OCI-LY7 (cell line): Measurements from ENCODE around the gene VWA2. TPM values are rescaled to one million over a fixed set of nuclear protein-coding genes. Genes with fewer than 3 reads are reported as not detected.

Experiments used
- BruUV-seq: library from RNA; stranded (reverse); fragments of 400-500 nt; replicated peaks from 2 replicates; lab custom pipeline; 2021; lab: Mats Ljungman, UMichigan
- CTCF ChIA-PET: fragments of 300-600 bp; sonication (Branson Sonifier 250); formaldehyde crosslinking; loops from one replicate; lab custom pipeline; 2022; ENCODE audit warnings: antibody characterized with exemption; ENCODE audit not compliant: unreplicated experiment; lab: Charles Lee
- POLR2A ChIA-PET: fragments of 300-600 bp; sonication (Branson Sonifier 250); formaldehyde crosslinking; loops from one replicate; lab custom pipeline; 2022; ENCODE audit warnings: antibody characterized with exemption; lab: Charles Lee
- DNase-seq: peaks from one replicate; pipeline ENCODE4 v3.0.0-alpha.2; 2015; ENCODE audit warnings: low spot score
- H2AFZ ChIP-seq: fragments of 200-600 bp; sonication (generic), shearing (Covaris generic); 2 replicates; pipeline ENCODE4 v1.6.1; 2014; ENCODE audit warnings: mild to moderate bottlenecking, antibody characterized with exemption, low read length, moderate library complexity
- H3K27ac ChIP-seq: fragments of 200-600 bp; sonication (generic); 2 replicates; pipeline ENCODE4 v1.5.1; 2014; ENCODE audit warnings: mixed run types, low read depth, mild to moderate bottlenecking, moderate library complexity, low read length, inconsistent platforms; ENCODE audit not compliant: poor library complexity, severe bottlenecking
- H3K36me3 ChIP-seq: fragments of 200-600 bp; sonication (generic); 2 replicates; pipeline ENCODE4 v1.6.1; 2014; ENCODE audit warnings: mild to moderate bottlenecking, antibody characterized with exemption, low read length, moderate library complexity, mixed read lengths; ENCODE audit not compliant: insufficient read depth
- H3K4me1 ChIP-seq: fragments of 200-600 bp; sonication (generic); 2 replicates; pipeline ENCODE4 v1.5.1; 2014; ENCODE audit warnings: mild to moderate bottlenecking, low read length; ENCODE audit not compliant: insufficient read depth, poor library complexity, severe bottlenecking
- H3K4me2 ChIP-seq: fragments of 200-600 bp; sonication (generic); 2 replicates; pipeline ENCODE4 v1.6.1; 2014; ENCODE audit warnings: mild to moderate bottlenecking, low read length
- H3K4me3 ChIP-seq: fragments of 200-600 bp; sonication (generic); 2 replicates; pipeline ENCODE4 v1.5.1; 2014; ENCODE audit warnings: mild to moderate bottlenecking, low read depth, low read length; ENCODE audit not compliant: poor library complexity, severe bottlenecking
- H3K79me2 ChIP-seq: fragments of 200-600 bp; sonication (generic); 2 replicates; pipeline ENCODE4 v1.6.1; 2016; ENCODE audit warnings: low read depth, mild to moderate bottlenecking, low read length, moderate library complexity, mixed read lengths; ENCODE audit not compliant: insufficient read depth
- H3K9me2 ChIP-seq: fragments of 200-600 bp; sonication (generic); 2 replicates; pipeline ENCODE4 v1.6.1; 2016; ENCODE audit warnings: mild to moderate bottlenecking, low read length, mixed read lengths; ENCODE audit not compliant: insufficient read depth
- H3K9me3 ChIP-seq: fragments of 200-600 bp; sonication (generic); 2 replicates; pipeline ENCODE4 v1.6.1; 2014; ENCODE audit warnings: mild to moderate bottlenecking, mixed run types, low read length, mixed read lengths
- H4K20me1 ChIP-seq: fragments of 200-600 bp; sonication (generic); 2 replicates; pipeline ENCODE4 v1.6.1; 2014; ENCODE audit warnings: mild to moderate bottlenecking, antibody characterized with exemption, low read length, moderate library complexity, mixed read lengths; ENCODE audit not compliant: insufficient read depth
- EZH2phosphoT487 ChIP-seq: fragments of 200-600 bp; sonication (generic); IDR thresholded peaks from 2 replicates; pipeline ENCODE4 v1.6.1; 2018; ENCODE audit warnings: low read depth, borderline replicate concordance, mild to moderate bottlenecking, mixed run types, antibody characterized with exemption, low read length, moderate library complexity, mixed read lengths
- intact Hi-C: fragments of 100-400 bp; cut with micrococcal nuclease; formaldehyde crosslinking; loops from one replicate; pipeline ENCODE4 v1.10.0; 2022; ENCODE audit not compliant: unreplicated experiment
- total RNA-seq, 2 experiments: library from RNA; depleted of rRNA in 1 of 2; stranded (reverse); fragments of >200 nt in 1 of 2; shearing (Covaris generic) in 1 of 2; gene quantifications; 2 replicates each; pipeline ENCODE4 v1.2.3, GENCODE V29; 2014 to 2022
- TF ChIP-seq, protein P1 (sequence below): fragments of 200-600 bp; sonication (generic); conservative IDR thresholded peaks from 2 replicates; pipeline ENCODE4 v1.5.1; 2014; ENCODE audit warnings: mild to moderate bottlenecking, antibody characterized with exemption, low read length, moderate library complexity, mixed read lengths

VWA2 gene
- total RNA-seq, 2 experiments from 2014 or later: not detected

DNA sequence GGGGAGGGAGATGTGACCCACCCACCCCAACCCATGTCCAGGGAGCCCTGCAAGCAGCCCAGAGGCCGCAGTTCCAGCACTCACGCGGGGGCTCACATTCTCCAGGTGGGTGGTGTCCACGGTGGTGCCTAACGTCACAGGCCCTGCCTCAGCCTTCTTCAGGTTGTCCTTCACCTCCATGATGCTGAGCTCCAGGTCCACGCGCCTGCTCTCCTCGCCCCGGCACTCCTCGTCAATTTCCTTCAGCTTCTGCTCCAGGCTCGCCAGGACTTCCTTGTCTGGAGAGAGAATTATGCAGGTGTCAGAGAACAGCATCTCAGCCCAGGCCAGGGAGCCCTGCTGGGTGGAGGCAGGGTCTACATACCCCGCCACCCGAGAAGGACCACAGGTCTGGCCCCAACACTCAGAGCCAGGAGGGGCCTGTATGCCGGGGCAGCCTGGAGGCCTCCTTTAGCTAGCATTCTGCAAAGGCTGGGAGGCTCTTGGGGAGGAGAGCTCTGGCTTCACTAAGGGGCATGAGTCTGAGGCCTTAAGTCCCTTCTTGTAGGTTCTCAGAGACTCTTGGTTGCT is 58.2 kb downstream of the VWA2 start:
- no peaks in the 10 kb centered on the region for H3K36me3 ChIP-seq
- BruUV-seq: no TSS peak
- H3K4me2 ChIP-seq: no peak overlapping the region
- TF ChIP-seq EZH2phosphoT487: no peak
- TF ChIP-seq, protein P1, sequence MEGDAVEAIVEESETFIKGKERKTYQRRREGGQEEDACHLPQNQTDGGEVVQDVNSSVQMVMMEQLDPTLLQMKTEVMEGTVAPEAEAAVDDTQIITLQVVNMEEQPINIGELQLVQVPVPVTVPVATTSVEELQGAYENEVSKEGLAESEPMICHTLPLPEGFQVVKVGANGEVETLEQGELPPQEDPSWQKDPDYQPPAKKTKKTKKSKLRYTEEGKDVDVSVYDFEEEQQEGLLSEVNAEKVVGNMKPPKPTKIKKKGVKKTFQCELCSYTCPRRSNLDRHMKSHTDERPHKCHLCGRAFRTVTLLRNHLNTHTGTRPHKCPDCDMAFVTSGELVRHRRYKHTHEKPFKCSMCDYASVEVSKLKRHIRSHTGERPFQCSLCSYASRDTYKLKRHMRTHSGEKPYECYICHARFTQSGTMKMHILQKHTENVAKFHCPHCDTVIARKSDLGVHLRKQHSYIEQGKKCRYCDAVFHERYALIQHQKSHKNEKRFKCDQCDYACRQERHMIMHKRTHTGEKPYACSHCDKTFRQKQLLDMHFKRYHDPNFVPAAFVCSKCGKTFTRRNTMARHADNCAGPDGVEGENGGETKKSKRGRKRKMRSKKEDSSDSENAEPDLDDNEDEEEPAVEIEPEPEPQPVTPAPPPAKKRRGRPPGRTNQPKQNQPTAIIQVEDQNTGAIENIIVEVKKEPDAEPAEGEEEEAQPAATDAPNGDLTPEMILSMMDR: no peak
- no peaks in the 10 kb centered on the region for H3K79me2 ChIP-seq
- no peak for DNase-seq
- intact Hi-C loops: no loop called here
- H3K27ac ChIP-seq: no peak overlapping the region
- no peak overlapping the region for H2AFZ ChIP-seq
- H3K4me3 ChIP-seq: no peak overlapping the region
- no peaks in the 10 kb centered on the region for H3K9me2 ChIP-seq
- H4K20me1 ChIP-seq: no peaks in the 10 kb centered on the region
- no peaks in the 10 kb centered on the region for H3K4me1 ChIP-seq
- H3K9me3 ChIP-seq: peaks cover 13% of the 10 kb centered on the region
- CTCF ChIA-PET: no interaction called here
- POLR2A ChIA-PET: no interaction called here

DNA sequence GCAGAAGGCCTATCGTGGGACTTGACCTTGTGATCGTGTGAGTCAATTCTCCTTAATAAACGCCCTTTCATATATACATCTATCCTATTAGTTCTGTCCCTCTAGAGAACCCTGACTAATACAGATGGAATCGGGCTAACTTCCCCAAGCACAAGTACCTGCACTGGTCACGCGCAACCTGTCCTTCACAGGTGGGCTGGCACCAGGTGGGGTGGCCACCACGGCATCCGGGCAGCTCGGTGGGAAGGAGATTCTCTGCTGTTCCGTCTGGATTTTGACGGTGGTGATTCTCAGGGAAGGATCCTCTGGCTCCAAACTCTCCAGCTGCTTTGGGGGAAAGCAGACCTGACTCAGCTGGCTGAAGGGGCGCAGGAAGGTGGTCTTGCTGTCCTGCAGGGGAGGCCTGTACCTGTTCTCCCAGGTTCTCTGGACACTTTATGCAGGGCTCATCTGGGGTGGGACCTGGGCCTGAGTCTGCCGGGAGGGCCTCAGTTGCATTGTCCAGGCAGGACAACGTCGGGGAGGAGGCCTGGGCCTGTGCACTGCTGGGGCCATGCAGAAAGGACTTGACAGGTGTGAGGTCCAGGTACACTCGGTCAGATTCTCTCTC is 61.1 kb downstream of the VWA2 start:
- ChIA-PET POLR2A (no interaction called here), CTCF (no interaction called here)
- no peak overlapping the region for H2AFZ ChIP-seq
- intact Hi-C loops: loop anchor here (5.0 to 10.0 kb wide), 3 partner anchors 92 to 825 kb away; no protein-coding TSS in a partner anchor
- peaks cover 10% of the 10 kb centered on the region for H3K9me3 ChIP-seq
- H3K4me3 ChIP-seq: no peak overlapping the region
- H4K20me1 ChIP-seq: no peaks in the 10 kb centered on the region
- DNase-seq: no peak
- H3K79me2 ChIP-seq: no peaks in the 10 kb centered on the region
- TF ChIP-seq EZH2phosphoT487: no peak
- TF ChIP-seq, protein P1: no peak
- peaks cover 5% of the 10 kb centered on the region for H3K4me1 ChIP-seq
- no peak overlapping the region for H3K4me2 ChIP-seq
- BruUV-seq: no TSS peak
- no peak overlapping the region for H3K27ac ChIP-seq
- no peaks in the 10 kb centered on the region for H3K9me2 ChIP-seq
- no peaks in the 10 kb centered on the region for H3K36me3 ChIP-seq

DNA sequence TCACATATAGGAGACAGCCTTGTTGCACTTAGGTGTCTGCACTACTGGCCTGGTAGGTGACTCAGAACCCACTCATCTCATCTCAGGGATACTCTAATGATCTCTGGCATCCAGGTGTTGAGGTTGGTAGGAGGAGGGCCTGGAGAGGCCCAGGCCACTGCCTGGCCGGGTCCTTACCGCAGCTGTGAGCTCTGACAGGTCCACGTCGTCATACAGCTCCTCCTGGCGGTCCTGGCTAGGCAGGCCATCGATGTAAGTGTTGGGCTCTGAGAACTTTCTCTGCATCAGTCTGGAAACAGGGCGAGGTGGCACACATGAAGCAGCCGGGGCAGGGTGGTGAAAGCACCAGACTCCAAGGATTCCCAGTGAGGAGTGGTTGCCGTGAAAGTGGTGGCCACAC is 62.1 kb downstream of the VWA2 start:
- BruUV-seq: no TSS peak
- no peak for DNase-seq
- no peaks in the 10 kb centered on the region for H4K20me1 ChIP-seq
- peaks cover 5% of the 10 kb centered on the region for H3K4me1 ChIP-seq
- no peaks in the 10 kb centered on the region for H3K79me2 ChIP-seq
- intact Hi-C loops: loop anchor here (5.0 to 10.0 kb wide), 3 partner anchors 91 to 824 kb away; no protein-coding TSS in a partner anchor
- no peaks in the 10 kb centered on the region for H3K36me3 ChIP-seq
- no peak overlapping the region for H3K27ac ChIP-seq
- H3K4me2 ChIP-seq: no peak overlapping the region
- no peak overlapping the region for H2AFZ ChIP-seq
- H3K9me2 ChIP-seq: no peaks in the 10 kb centered on the region
- H3K9me3 ChIP-seq: no peaks in the 10 kb centered on the region
- CTCF ChIA-PET: no interaction called here
- H3K4me3 ChIP-seq: no peak overlapping the region
- no peak for TF ChIP-seq EZH2phosphoT487
- TF ChIP-seq, protein P1: no peak
- POLR2A ChIA-PET: no interaction called here
